NOMO-1 treated with DMSO at 0.1 percent for 48 hours (cell line): Measurements from ENCODE around the gene KLC1.
A peak's percentile ranks its signal among the peaks of the same experiment; 100 is the strongest.
"Not testable (repeated sequence)": the region's sequence is repeated elsewhere in the genome, so short reads cannot be mapped to it uniquely, and the experiment has no call there.

Experiments used
- DNase-seq: peaks from one replicate; lab custom pipeline; 2025; ENCODE audit not compliant: unreplicated experiment; lab: John Stamatoyannopoulos, UW

KLC1 gene

DNA sequence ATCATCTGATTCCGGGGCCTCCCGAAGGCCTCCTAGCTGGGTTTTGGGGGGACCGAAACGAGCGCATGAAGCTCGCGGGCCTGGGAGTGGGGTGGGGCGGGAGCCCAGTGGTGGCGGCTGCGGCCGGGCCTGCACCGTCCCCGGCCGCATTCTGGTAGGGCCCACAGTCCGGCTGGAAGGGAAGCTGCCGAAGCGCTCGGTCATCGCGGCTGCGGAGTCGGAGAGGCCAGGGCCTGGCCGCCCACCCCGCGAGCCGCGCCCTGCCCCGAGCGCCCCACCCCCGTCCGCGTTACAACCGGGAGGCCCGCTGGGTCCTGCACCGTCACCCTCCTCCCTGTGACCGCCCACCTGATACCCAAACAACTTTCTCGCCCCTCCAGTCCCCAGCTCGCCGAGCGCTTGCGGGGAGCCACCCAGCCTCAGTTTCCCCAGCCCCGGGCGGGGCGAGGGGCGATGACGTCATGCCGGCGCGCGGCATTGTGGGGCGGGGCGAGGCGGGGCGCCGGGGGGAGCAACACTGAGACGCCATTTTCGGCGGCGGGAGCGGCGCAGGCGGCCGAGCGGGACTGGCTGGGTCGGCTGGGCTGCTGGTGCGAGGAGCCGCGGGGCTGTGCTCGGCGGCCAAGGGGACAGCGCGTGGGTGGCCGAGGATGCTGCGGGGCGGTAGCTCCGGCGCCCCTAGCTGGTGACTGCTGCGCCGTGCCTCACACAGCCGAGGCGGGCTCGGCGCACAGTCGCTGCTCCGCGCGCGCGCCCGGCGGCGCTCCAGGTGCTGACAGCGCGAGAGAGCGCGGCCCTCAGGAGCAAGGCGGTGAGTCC lies at the start of gene KLC1:
Gene KLC1, plus strand, starts transcription at position 528 of the 819 bp plus-strand sequence. CDS start 25,354 bp downstream, outside the sequence.
- DNase-seq: peak; percentile 41

DNA sequence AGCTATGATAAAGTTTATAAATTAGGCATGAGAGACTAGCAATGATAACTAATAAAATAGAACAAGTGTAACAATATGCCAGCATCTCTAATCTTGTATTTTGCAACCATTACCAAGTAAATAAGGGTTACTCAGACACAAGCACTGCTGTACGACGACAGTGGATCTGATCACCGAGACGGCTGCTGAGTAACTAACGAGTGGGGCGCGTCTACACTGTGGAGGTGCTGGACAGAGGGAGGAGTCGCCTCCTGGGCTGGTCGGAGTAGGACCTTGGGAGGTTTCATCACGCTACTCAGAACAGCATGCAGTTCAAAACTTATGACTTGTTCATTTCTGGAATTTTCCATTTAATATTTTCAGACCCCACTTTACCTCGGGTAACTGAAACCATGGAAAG lies 47.8 kb upstream of the KLC1 start:
- DNase-seq: no peak

DNA sequence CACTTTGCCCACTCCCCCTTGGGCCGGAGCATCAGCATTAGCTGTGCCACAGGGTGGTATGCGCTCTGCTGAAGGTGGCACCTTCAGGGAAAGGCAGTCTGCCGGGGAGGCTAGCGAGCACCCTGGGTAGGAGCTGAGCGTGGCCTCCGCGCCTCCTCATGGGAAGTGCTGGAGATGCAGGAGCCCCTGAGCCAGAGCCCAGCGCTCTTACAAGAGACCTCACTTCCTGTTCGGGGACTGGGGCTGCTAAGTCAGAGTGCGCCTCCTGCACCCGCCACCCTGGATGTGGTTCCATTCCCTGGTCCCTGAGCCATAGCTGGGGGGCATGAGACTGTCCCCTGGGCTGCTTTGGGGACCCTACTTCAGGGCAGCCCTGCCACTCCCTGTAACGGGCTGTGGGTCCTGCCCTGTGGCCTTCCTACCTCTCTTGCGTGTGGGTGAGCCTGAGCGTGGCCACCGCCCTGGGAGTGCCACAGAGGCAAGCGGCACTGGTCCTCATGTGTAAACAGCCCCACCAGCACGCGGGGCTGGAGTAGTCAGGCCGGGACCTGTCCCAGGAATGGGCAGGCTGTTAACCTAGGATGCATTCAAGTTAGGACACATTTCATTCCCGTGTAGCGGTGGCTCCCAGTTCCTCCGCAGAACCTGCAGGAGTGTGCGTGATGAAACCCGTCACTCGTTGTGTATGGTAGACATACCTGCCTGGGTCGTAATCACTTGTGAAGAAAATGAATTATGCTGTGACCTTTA lies 46.9 kb upstream of the KLC1 start:
- DNase-seq: no peak

DNA sequence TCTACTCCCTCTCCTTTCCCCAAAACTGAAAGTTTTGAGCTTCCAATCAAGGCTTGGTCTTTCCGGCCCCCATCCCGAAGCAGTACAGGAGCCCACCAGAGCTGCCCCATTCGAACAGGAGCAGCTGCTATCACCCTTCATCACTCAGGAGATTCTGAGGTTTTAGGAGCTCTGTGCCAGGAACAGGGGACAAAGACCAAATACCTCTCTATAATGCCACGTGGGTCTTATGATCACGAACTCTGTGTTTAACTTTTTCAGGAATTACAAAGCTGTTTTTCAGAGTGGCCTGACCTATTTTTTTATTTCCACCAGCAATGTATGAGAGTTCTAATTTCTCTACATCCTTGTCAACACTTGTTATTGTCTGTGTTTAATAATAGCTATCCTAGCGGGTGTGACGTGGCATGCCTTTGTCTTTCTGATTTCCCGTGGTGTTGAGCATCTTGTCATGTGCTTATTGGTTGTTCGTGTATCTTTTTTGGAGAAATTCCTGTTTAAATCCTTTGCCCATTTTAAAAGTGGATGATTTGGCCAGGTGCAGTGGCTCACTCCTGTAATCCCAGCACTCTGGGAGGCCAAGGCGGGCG lies 44.6 kb upstream of the KLC1 start:
- DNase-seq: no peak

DNA sequence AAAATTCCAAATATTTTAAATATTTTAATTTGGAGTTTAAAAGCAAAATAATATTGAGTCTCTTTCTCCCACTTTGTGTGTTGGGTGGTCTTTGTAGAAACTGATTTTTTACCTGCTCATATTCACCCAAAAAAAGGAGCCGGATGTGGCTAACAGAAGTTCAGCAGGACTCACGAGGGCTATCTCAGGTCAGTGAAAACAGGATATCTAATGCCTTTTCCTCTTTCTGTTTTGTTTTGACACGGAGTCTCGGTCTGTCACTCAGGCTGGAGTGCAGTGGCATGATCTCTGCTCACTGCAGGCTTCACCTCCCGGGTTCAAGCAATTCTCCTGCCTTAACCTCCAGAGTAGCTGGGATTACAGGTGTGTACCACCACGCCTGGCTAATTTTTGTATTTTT lies 35.4 kb upstream of the KLC1 start:
- no peak for DNase-seq

DNA sequence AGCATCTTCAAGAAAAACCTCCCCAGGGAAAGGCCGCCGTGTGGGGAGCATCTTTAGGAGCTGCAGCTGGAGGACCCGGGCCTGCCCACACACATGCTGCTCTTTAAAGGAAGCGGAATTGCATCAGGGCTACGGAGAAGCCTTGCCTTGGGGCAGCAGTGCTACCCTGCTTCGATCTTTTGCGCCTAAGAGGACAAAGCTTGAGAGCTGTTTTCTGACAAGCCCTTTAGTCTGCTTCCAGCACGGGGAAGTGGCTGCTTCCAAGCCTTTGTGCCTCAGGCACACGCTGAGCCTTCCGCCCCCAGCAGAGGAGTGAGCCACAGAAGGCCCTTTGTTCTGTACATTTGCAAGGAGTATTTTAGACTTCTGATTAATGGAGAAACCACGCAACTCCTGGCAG lies 34.7 kb upstream of the KLC1 start:
- DNase-seq: no peak

DNA sequence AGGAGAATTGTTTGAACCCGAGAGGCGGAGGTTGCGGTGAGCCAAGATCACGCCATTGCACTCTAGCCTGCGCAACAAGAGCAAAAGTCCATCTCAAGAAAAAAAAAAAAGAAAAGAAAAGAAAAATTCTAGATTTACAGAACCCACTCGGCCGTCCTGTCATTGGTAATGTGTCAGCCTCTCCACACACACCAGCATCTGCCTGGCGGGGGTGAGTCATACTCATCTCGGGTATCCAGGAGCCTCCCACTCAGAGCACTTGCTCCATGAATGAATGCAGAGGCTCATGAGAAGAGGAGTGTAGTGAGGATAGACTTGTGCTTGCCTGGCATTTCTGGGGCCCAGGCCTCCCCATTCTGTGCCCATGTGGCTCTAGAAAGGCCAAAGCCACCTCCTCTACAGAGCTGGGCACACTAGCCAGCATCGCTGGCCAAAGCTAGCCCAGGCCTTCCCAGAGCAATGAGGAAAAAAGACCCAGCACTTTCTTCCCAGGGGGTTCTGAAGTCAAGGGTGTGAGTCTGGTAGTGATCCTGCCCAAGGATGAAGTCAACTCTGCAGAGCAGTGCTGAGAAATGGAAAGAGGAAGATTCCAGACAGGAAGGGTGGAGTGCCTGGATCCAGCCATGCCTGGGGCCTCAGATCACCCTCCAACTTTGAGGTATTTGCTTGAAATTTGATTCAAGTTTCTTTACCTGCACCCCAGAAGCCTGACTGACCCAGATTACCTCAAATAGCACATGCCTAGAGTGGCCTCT lies 31.2 kb upstream of the KLC1 start:
- DNase-seq: no peak

DNA sequence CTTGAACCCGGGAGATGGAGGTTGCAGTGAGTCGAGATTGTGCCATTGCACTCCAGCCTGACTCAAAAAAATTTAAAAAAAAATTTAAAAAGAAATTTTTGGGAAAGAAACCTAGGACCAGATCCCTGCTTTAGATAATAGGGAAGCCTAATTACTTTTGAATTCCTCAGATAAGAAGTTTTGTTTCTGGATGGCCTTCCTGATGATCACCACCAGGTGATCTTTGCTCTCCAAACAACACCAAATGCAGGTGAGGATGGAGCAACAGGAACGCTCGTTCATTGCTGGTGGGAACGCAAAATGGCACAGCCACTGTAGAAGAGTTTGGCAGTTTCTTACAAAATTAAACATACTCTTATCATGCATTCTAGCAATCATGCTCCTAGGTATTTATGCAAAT lies 28.5 kb upstream of the KLC1 start:
- DNase-seq: no peak

DNA sequence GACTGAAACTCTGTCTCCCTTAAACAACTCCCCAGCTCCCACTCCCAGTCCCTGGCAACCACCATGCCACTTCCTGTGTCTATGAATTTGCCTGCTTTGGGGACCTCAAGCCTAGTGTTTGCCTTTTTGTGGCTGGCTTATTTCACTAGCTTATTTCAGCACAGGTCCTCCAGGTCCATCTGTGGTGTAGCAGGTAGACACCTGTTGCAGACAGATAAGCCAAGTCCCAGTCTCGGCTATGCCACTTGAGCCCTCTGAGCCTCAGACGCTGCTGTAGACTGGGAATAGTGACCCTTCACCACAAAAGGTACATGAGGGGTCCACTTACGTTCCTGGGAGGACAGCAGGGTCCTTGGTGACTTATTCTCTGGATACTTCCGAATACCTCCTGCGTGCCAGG lies 24.4 kb upstream of the KLC1 start:
- DNase-seq: no peak

DNA sequence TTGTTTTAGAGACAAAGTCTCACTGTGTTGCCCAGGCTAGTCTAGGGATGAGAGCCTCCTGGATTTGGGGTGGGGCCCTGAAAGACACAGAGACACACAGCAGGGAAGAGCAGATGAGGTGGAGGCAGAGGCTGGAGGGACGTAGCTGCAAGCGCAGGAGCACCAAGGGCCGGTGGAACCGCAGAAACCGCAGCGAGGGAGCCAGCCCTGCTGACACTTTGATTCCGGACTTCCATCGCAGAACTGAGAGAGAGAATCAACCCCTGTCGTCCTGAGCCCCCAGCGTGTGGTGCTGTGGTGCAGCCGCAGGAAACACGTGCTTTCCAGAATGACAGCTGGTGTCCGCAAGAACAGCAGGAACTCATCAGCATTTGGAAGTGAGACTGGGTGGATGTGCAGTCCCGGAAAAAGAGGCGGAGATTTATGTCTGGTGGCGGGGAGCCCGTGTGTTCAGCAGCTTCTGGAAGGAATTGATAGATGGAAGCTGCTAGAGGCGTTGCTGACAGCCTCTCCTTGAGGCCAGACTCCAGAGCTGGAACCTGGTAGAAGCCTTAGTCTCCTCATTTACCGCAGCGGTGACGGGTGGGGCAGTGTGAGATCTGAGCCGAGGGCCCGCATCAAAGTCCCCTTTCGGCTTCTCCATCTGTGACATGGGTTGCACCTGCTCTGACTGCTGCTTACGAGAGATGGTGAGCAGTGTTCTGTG lies 21.9 kb upstream of the KLC1 start:
- DNase-seq: peak; percentile 94

DNA sequence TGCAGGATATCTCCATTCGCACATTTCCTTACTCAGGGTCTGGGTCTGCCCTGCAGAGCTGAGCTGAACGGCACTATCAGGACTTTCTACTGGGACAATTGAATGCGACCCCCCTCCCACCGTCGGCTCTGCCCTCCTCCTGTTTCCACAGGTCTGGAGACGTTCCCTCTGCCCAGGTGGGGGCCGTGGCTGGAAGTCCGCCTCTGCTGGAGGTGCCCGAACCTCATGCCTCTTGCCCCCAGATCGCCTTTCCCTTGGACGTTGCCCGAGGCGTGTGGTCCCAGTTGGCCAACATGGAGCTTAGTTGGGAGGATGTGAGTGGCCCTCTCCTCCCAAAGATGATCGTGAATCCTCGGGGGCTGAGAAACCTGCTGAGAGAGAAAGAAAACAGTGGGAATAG lies 21.2 kb upstream of the KLC1 start:
- DNase-seq: no peak

DNA sequence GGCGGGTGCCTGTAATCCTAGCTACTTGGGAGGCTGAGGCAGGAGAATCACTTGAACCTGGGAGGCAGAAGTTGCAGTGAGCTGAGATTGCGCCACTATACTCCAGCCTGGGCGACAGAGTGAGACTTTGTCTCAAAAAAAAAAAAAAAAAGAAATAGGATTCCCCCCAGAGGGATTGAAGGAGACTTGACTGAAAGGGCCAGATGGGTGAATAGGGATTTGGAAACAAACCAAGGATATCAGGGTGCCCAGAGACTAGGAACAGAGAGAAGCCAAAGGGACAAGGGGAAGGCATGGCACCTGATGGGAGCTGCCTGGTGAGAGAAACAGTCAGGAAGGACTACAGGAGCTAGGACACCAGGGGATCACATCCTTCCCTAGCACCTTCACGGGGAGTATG lies 19.9 kb upstream of the KLC1 start:
- DNase-seq: not testable (repeated sequence)

DNA sequence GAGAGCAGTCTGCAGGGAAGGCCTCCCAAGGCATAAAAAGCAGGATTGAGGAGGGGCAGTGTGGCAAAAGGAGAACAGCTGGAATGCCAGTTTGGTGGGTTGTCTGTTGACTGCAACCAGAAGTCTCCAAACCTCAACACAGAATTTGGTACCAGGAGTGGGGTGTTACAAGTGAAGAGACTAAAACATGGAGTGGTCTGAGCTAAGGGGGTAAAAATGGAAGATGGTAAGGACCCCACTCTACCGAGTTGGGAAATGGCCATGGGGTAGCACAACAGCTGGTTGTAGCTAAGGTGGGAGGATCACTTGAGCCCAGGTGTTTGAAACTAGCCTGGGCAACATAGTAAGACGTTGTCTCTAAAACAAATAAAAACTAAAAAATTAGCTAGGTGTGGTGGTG lies 17.8 kb upstream of the KLC1 start:
- DNase-seq: no peak

DNA sequence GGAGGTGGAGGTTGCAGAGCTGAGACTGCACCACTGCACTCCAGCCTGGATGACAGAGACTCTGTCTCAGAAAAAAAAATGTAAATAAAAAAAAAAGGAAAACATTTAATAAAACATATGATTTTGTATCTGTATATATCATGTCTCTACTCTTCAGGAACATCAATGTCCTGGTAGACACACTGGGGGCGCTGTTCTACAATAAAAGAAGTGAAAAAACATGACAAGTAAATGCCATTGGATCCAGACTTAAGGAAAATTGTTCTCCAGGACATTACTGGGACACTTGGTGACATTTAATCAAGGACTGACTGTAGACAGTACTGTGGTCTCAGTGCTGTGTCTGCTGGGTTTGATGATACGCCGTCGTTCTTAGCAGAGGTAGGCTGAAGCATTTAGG lies 15.5 kb upstream of the KLC1 start:
- no peak for DNase-seq

DNA sequence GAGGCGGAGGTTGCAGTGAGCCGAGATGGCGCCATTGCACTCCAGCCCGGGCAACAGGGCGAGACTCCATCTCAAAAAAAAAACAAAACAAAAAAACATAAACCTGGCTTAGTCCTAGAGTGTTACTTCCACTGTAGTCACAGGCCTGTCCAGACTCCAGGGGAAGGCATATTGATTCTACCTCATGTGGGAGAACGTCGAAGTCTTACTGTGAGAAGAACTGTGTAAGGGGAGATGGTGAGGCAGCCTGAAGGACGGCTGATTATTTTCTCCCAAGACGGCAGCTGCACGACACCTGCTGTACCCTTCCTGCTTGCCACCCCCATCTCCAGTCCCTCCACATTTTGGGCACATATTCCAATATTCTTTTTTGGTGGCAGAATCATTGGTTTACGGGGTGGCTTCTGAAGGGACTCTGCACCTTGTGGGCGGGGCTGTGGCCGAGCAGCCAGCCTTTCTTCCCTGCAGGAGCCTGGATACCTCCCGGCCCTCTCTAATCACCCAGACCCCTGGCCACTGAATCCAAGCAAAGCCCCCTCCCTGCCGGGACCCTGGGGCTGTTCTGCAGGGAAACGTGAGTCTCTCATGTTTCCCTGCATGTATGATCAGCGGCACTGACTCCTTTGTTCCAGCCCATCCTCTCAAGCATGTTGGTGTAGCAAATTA lies 12.2 kb upstream of the KLC1 start:
- no peak for DNase-seq

DNA sequence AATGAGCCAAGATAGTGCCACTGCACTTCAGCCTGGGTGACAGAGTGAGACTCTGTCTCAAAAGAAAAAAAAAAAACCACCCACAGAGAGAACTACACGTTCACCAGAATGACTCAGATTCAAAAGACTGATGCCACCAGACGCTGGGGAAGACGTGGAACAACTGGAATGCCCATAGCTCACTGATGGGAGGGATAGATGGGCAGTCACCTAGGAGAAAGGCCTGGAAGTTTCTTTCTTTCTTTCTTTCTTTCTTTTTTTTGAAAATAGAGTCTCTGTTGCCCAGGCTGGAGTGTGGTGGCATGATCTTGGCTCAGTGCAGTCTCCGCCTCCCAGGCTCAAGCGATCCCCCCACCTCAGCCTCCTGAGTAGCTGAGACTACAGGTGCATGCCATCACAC lies 10.0 kb upstream of the KLC1 start:
- no peak for DNase-seq

DNA sequence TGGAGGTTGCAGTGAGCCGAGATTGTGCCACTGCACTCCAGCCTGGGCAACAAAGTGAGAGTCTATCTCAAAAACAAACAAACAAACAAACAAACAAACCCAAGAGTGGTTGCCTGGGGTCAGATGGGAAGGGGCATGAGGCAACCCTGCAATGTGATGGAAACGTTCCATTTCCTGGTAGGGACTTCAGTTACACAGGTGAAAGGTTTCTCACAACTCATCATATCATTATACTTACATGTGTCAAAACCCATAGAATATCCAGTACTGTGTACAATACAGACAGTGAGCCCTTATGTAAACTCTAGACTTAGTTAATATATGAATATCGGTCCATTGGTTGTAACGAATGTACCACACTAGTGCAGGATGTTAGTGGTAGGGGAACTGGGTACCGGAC lies 7.2 kb upstream of the KLC1 start:
- DNase-seq: no peak

DNA sequence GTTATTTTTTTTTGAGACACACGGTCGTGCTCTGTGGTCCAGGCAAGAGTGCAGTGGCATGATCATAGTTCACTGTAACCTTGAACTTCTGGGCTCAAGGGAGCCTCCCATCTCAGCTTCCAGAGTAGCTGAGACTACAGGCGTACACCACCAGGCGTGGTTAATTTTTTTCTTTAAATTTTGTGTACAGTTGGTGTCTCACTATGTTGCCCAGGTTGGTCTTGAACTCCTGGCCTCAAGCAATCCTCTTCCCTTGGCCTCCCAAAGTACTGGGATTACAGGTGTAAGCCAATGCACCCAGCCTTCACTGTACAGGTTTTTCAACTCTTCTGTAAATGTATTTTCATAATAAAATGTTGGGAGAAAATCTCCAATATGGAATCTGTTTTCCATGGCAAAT lies 5.7 kb upstream of the KLC1 start:
- no peak for DNase-seq

DNA sequence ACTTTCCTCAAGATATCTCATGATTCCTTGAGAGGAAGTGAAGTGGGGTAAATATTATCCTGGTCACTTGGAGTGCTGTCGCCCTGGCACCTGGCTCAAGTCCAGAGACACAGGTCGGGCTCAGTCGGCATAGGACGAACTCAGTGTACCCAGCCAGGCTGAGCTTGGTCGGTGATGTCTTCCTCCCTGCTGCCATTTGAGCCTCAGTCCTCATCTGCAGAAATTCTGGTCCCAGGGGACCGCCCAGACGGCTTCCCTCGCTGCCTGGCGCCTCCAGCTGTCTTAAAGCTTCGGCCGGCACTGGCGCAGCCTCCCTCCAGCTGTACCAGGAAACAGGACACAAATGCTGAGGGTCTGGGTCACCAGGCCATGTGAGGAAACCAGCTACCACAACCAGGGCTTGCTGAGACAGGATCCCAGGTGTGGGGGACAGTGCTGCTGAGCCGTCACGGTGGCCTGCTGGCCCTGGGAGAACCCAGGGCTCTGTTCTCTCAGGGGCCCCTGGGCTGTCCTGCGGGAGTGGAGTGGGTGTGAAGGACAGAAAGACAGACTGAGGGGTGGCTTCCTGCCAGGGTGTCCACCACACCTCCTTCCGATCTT lies 5.0 kb upstream of the KLC1 start:
- no peak for DNase-seq

DNA sequence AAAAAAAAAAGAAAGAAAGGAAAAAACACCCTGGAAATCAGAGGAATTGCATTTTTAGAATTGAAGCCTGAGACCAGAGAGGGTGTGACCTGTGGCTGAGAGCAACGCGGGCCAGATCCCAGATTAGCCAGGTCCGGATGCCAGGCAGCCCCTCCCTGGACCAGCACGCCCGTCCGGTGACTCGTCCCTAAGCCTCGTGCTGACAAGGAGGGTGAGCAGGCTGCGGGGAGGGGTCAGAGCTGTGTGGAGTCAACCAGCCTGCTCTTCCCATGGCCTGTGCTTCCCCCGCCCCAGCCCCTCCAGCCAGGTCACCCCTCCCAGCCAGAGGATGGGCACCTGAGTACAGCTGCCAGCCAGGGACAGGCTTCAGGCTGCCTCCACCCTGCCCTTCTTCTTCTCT lies 4.2 kb upstream of the KLC1 start:
- no peak for DNase-seq
